Heart right ventricle (tissue), 16 donors: ENCODE results near the gene NKD2. TPM values are rescaled to one million over a fixed set of nuclear protein-coding genes. Genes with fewer than 3 reads are reported as not detected.

Experiments
- ATAC-seq, 8 donors: fragments of 200-7000 bp; cut with Tn5 transposase; one replicate each; pipeline ENCODE4 v1.9.1; 2020; ENCODE audit warnings: mild to moderate bottlenecking in 8 of 8, moderate library complexity in 8 of 8, moderate number of reproducible peaks in 1 of 8
- DNase-seq, 2 donors: peaks; one replicate each; pipeline ENCODE4 v3.0.0-alpha.2; 2020
- H3K27ac ChIP-seq, 10 donors: fragments of 200-600 bp; sonication (generic) in 2 of 10; one replicate each; pipeline versions ENCODE4 v1.5.0 to v1.8.0; 2020 to 2022; ENCODE audit warnings: mild to moderate bottlenecking in 3 of 10
- H3K27me3 ChIP-seq, 7 donors: fragments of 200-600 bp; one replicate each; pipeline ENCODE4 v1.8.0; 2021 to 2022; ENCODE audit warnings: mild to moderate bottlenecking in 2 of 7
- H3K36me3 ChIP-seq, 9 donors: fragments of 200-600 bp; sonication (generic) in 1 of 9; one replicate each; pipeline versions ENCODE4 v1.5.0 to v1.8.0; 2020 to 2022; ENCODE audit warnings: mild to moderate bottlenecking in 2 of 9
- H3K4me1 ChIP-seq, 9 donors: fragments of 200-600 bp; sonication (generic) in 1 of 9; one replicate each; pipeline versions ENCODE4 v1.5.0 to v1.8.0; 2020 to 2022; ENCODE audit warnings: mild to moderate bottlenecking in 4 of 9
- H3K4me3 ChIP-seq, 10 donors: fragments of 200-600 bp; sonication (generic) in 2 of 10; one replicate each; pipeline versions ENCODE4 v1.5.0 to v1.8.0; 2020 to 2022; ENCODE audit warnings: mild to moderate bottlenecking in 7 of 10, moderate library complexity in 2 of 10
- H3K9me3 ChIP-seq, 11 donors: fragments of 200-600 bp in 10 of 11; sonication (generic) in 2 of 11; one replicate each; pipeline versions ENCODE4 v1.5.0 to v1.8.0; 2013 to 2022; ENCODE audit warnings: mild to moderate bottlenecking in 2 of 11, control low read depth in 1 of 11, moderate library complexity in 1 of 11
- WGBS, 2 donors: extraction: QIAGEN DNeasy Blood & Tissue Kit; methylation state at CpG; one replicate each; pipeline ENCODE4 v1.1.7; 2013; ENCODE audit warnings: inconsistent platforms in 1 of 2; 5-methylcytosine and 5-hydroxymethylcytosine counted together
- intact Hi-C, 10 donors: fragments of 100-400 bp; cut with DNase I; formaldehyde crosslinking; loops; one replicate each; pipeline versions ENCODE4 v1.11.1 to v1.14.2; 2022
- polyA plus RNA-seq, 2 donors: library from polyadenylated mRNA; stranded (reverse); fragments of 200-250 nt; gene quantifications; one replicate each; pipeline ENCODE4 v1.2.3, GENCODE V29; 2013
- total RNA-seq, 10 donors: library from RNA; stranded (reverse); fragmentation: NEBNext Ultra II Directional in 3 of 10; extraction: Animal tissue kit (Norgen Biotek cat#: 25700) in 3 of 10; gene quantifications; one replicate each; pipeline versions ENCODE4 v1.2.1 to v1.2.4, GENCODE V29; 2021 to 2023
- TF ChIP-seq, protein P1 (sequence below), 9 donors: fragments of 200-600 bp; sonication (generic) in 2 of 9; IDR thresholded peaks; one replicate each; pipeline versions ENCODE4 v1.5.0 to v1.8.0; 2021 to 2022; ENCODE audit warnings: antibody characterized with exemption in 9 of 9, mild to moderate bottlenecking in 5 of 9, moderate library complexity in 1 of 9
- donor health status: Arrhythmogenic right ventricular cardiomyopathy.
- donor health status: ischemic (EF 13 %, LVEDD 7.1; RV severe dilation, severe dysfunction).
- donor health status: healthy with polysubstance abuse.
- donor health status: DM: no; HTN: yes; CAD: no.
- donor health status: DM: no; HTN: no; CAD: no.
- donor health status: ischemic (EF 25% LVEDD 6.9; RV normal size, moderate dysfunction).
- donor health status: ischemic (EF 25% LVEDD 5.7; RV mildly dilated, moderate dysfunction).
- donor health status: healthy.
- donor health status: DM: yes; HTN: yes; CAD: no.
- donor health status: Ischemic cardiomyopathy.
- donor health status: ischemic (EF 35%, LVEDD 5.7; RV mildly dilated, moderate dysfunction).
- donor health status: nonischemic (EF 11% LVEDD 7.7; RV severe dilation, severe dysfunction).
- donor health status: DM: yes; HTN: yes; CAD: no.
- donor health status: PGD.
- donor health status: ischemic (EF 29% LVEDD 5.4; RV normal size, mild dysfunction).
- donor health status: nonischemic (EF 23%, LVEDD 6.1; RV moderate dilation, normal function).

Gene NKD2
- total and polyA plus RNA-seq, 12 donors: 0.31 to 12.7 (median 1.8) TPM

- Histone ChIP-seq H3K4me3 (no peak overlapping the region), H3K36me3 (peaks cover 2 to 95% (median 66%) of the 10 kb centered on the region in 9 donors), H3K27me3 (no peaks in the 10 kb centered on the region), H3K9me3 (no peaks in the 10 kb centered on the region), H3K27ac (no peak overlapping the region), H3K4me1 (peaks cover 3 to 27% (median 11%) of the 10 kb centered on the region in 9 donors)
- TF ChIP-seq, protein P1, sequence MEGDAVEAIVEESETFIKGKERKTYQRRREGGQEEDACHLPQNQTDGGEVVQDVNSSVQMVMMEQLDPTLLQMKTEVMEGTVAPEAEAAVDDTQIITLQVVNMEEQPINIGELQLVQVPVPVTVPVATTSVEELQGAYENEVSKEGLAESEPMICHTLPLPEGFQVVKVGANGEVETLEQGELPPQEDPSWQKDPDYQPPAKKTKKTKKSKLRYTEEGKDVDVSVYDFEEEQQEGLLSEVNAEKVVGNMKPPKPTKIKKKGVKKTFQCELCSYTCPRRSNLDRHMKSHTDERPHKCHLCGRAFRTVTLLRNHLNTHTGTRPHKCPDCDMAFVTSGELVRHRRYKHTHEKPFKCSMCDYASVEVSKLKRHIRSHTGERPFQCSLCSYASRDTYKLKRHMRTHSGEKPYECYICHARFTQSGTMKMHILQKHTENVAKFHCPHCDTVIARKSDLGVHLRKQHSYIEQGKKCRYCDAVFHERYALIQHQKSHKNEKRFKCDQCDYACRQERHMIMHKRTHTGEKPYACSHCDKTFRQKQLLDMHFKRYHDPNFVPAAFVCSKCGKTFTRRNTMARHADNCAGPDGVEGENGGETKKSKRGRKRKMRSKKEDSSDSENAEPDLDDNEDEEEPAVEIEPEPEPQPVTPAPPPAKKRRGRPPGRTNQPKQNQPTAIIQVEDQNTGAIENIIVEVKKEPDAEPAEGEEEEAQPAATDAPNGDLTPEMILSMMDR (IDR thresholded peaks at IDR 0.05): no peak
- 93 to 97% methylated on average over 39 of the region's 39 CpGs for WGBS, 2 donors
- intact Hi-C loops: no loop called here
- no peak for ATAC-seq
- no peak for DNase-seq
These were observed 76.8 kb downstream of the NKD2 start for GRCh38 chr5:1085391-1085790.

GRCh38 chr5:1086137-1086536 is 77.5 kb downstream of the NKD2 start:
- intact Hi-C loops: no loop called here

GRCh38 chr5:1086871-1087270 is 78.3 kb downstream of the NKD2 start:
- TF ChIP-seq, protein P1 (IDR thresholded peaks at IDR 0.05): no peak
- 91 to 94% methylated on average over 31 of the region's 31 CpGs for WGBS, 2 donors
- no peak overlapping the region for H3K27ac ChIP-seq
- H3K4me3 ChIP-seq: no peak overlapping the region
- no peak for DNase-seq
- intact Hi-C loops: no loop called here
- no peaks in the 10 kb centered on the region for H3K9me3 ChIP-seq
- peaks cover 2 to 95% (median 58%) of the 10 kb centered on the region in 9 donors for H3K36me3 ChIP-seq
- ATAC-seq: no peak
- no peaks in the 10 kb centered on the region for H3K27me3 ChIP-seq
- H3K4me1 ChIP-seq: peaks cover 14 to 32% (median 20%) of the 10 kb centered on the region in 9 donors

More at GRCh38 chr5:1086137-1086536, 77.5 kb downstream of the NKD2 start:
- WGBS, 2 donors: 74 to 81% methylated on average over 11 of the region's 11 CpGs
- Histone ChIP-seq H3K4me1 (peaks cover 10 to 27% (median 18%) of the 10 kb centered on the region in 9 donors), H3K27me3 (no peaks in the 10 kb centered on the region), H3K4me3 (no peak overlapping the region), H3K36me3 (peaks cover 2 to 95% (median 65%) of the 10 kb centered on the region in 9 donors), H3K9me3 (no peaks in the 10 kb centered on the region), H3K27ac (no peak overlapping the region)
- no peak for DNase-seq
- TF ChIP-seq, protein P1 (IDR thresholded peaks at IDR 0.05): no peak
- ATAC-seq: no peak

DNA sequence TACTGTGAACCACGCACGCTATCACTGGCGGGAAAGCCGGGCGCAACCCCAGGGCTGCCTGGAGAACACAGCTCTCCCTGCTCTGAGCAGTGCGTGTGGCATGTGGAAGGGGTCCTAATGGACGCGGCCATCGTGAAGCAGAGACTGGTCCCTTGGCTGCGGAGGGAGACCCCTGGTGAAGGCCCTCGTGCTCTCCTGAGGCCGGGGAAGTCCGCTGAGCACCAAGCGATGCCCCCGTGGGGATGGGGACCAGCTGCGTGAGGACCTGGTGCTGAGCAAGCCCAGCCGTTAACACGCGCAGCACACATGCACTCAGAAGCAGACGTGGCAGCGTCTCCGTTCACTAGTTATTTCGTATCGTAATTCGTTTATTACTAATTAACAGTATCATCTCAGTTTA is 78.8 kb downstream of the NKD2 start:
- peaks cover 2 to 99% (median 58%) of the 10 kb centered on the region in 9 donors for H3K36me3 ChIP-seq

More for the DNA sequence above, 78.8 kb downstream of the NKD2 start:
- TF ChIP-seq, protein P1 (IDR thresholded peaks at IDR 0.05): no peak
- intact Hi-C loops: no loop called here
- Histone ChIP-seq H3K4me3 (no peak overlapping the region), H3K9me3 (no peaks in the 10 kb centered on the region), H3K27ac (no peak overlapping the region), H3K27me3 (no peaks in the 10 kb centered on the region), H3K4me1 (peaks cover 15 to 38% (median 23%) of the 10 kb centered on the region in 9 donors)
- 95 to 97% methylated on average over 25 of the region's 25 CpGs for WGBS, 2 donors
- DNase-seq: no peak
- no peak for ATAC-seq
